ENCODE data around the gene NGDN.
A peak's percentile ranks its signal among the peaks of the same experiment; 100 is the strongest.
"Not testable (repeated sequence)": the region's sequence is repeated elsewhere in the genome, so short reads cannot be mapped to it uniquely, and the experiment has no call there.

The NGDN gene

GRCh38 chr14:23469127-23469905, at the start of gene NGDN:
NGDN (plus strand) TSS chr14:23469703; CDS start chr14:23469716, 13 bp downstream.
- DNase-seq: peak; percentile 93

- no peak for DNase-seq
Measured at GRCh38 chr14:23421594-23421993, 47.9 kb upstream of the NGDN start.

- no peak for DNase-seq
Measured at GRCh38 chr14:23423657-23424056, 45.8 kb upstream of the NGDN start.

GRCh38 chr14:23425169-23425568, 44.3 kb upstream of the NGDN start:
- DNase-seq: no peak

- DNase-seq: not testable (repeated sequence)
Measured at GRCh38 chr14:23425798-23426197, 43.7 kb upstream of the NGDN start.

GRCh38 chr14:23428686-23429495, 40.6 kb upstream of the NGDN start:
- DNase-seq: no peak

GRCh38 chr14:23430016-23430722, 39.3 kb upstream of the NGDN start:
- DNase-seq: no peak

GRCh38 chr14:23430723-23431085, 38.8 kb upstream of the NGDN start:
- no peak for DNase-seq

- no peak for DNase-seq
Measured at GRCh38 chr14:23431486-23431885, 38.0 kb upstream of the NGDN start.

- DNase-seq: no peak
Measured at GRCh38 chr14:23432102-23432925, 37.2 kb upstream of the NGDN start.

GRCh38 chr14:23432946-23433345, 36.6 kb upstream of the NGDN start:
- no peak for DNase-seq

GRCh38 chr14:23433457-23433856, 36.0 kb upstream of the NGDN start:
- DNase-seq: no peak

- DNase-seq: no peak
Measured at GRCh38 chr14:23434488-23435222, 34.8 kb upstream of the NGDN start.

GRCh38 chr14:23435543-23436326, 33.8 kb upstream of the NGDN start, which contains the start of gene MYH7:
MYH7 (minus strand) TSS chr14:23435660; CDS start chr14:23433732, 1,928 bp downstream.
- DNase-seq: no peak

- DNase-seq: no peak
Measured at GRCh38 chr14:23436327-23437132, 33.0 kb upstream of the NGDN start.

- DNase-seq: no peak
Measured at GRCh38 chr14:23437133-23438100, 32.1 kb upstream of the NGDN start.

GRCh38 chr14:23438101-23438971, 31.2 kb upstream of the NGDN start:
- DNase-seq: no peak
